ENCODE results near the gene EFCAB5. TPM values are rescaled to one million over a fixed set of nuclear protein-coding genes. Genes with fewer than 3 reads are reported as not detected.

The EFCAB5 gene
- total and polyA plus RNA-seq, 2 of the 8 experiments (the other 6 are each of a cell fraction or from before 2014, with no cell fraction given): 0.05 to 0.34 TPM

DNA sequence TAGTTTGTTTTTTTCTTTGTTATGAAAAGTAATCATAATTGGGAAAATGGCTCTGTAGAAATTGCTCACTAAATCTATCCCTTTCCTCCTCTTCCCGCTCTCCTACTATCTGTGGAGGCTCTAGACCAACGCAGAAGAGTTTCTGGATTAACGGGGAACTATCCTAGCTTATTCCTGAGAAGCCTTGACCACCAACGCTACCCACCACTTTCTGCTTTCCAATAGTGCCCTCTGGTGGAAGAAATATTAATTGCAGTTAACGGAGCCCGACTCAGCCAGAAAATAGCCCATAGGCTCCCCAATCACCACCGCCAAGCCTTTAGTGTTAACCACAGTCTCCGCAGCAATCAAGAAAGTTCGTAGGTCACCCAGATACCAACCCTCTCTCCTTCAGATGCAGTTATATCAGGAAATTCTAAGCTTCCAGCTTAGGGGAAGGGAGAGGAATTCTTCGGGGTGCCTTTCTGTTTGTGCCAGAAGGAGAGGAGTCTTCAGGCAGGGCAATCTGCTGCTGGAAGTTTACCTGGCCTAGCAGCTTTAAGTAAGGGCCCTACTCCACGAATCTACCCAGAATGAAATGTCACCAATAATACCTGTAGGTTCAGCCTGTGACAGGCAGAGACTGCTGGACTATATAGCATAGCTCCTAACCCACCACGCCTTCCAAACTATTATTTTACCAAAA lies 152.2 kb downstream of the EFCAB5 start:
- Histone ChIP-seq H4K20me1 (replicated peaks in 1 of 2; ENCODE audit: control insufficient read depth in 1 of 2, insufficient read depth in 2 of 2, low read length in 2 of 2) (no peaks in the 10 kb centered on the region), H3K27ac (ENCODE audit: low read depth, low read length) (no peak overlapping the region), H3K4me1 (replicated peaks in 1 of 4; ENCODE audit: control insufficient read depth in 3 of 4, insufficient read depth in 4 of 4, low read length in 3 of 4) (no peaks in the 10 kb centered on the region), H3K56ac (replicated peaks; ENCODE audit: insufficient read length, low read depth, low read length) (no peak overlapping the region), H3K4ac (replicated peaks; ENCODE audit: insufficient read length, low read depth, low read length) (no peak overlapping the region), H2BK20ac (ENCODE audit: low read length) (no peak overlapping the region), H3K27me3 (replicated peaks in 1 of 4; ENCODE audit: control insufficient read depth in 3 of 4, extremely low read depth in 1 of 4, insufficient read depth in 3 of 4, low read length in 3 of 4) (no peaks in the 10 kb centered on the region), H2AFZ (ENCODE audit: low read length) (peak overlapping the region; percentile 98), H3K79me1 (ENCODE audit: low read depth, low read length) (no peaks in the 10 kb centered on the region), H4K5ac (ENCODE audit: insufficient read length, low read depth, low read length) (no peak overlapping the region), H2BK15ac (ENCODE audit: low read length) (no peak overlapping the region), H3K14ac (ENCODE audit: insufficient read length) (no peak overlapping the region), H4K91ac (replicated peaks; ENCODE audit: insufficient read length, low read length) (no peak overlapping the region), H2AK5ac (ENCODE audit: low read depth, low read length) (no peak overlapping the region), H2BK5ac (ENCODE audit: low read depth, low read length) (no peak overlapping the region), H3K18ac (ENCODE audit: extremely low read depth, low read length) (no peak overlapping the region), H2BK12ac (ENCODE audit: low read depth, low read length) (no peak overlapping the region), H3K9me3 (ENCODE audit: insufficient read depth in 2 of 2, low read depth in 1 of 2, low read length in 1 of 2) (no peaks in the 10 kb centered on the region), H3K9ac (replicated peaks in 1 of 4; ENCODE audit: extremely low read depth in 1 of 4, low read depth in 3 of 4, low read length in 3 of 4) (no peak overlapping the region), H3K4me3 (ENCODE audit: extremely low read depth in 1 of 4, insufficient read depth in 2 of 4, low read depth in 3 of 4, low read length in 4 of 4) (no peak overlapping the region), H3K79me2 (ENCODE audit: control insufficient read depth in 1 of 2, insufficient read depth in 2 of 2, low read length in 2 of 2) (no peaks in the 10 kb centered on the region), H3K36me3 (ENCODE audit: control insufficient read depth in 2 of 4, insufficient read depth in 4 of 4, low read length in 3 of 4) (no peaks in the 10 kb centered on the region), H3K23ac (ENCODE audit: insufficient read length) (no peak overlapping the region), H3K4me2 (ENCODE audit: insufficient read depth in 1 of 2, low read depth in 2 of 2, low read length in 2 of 2) (peak overlapping the region in 1 of 2 experiments; percentile 15; a peak in 1 of 4 replicates), H3K23me2 (ENCODE audit: low read depth, low read length) (no peaks in the 10 kb centered on the region), H4K8ac (ENCODE audit: extremely low read depth, insufficient read depth, low read length) (no peak overlapping the region), H2BK120ac (replicated peaks; ENCODE audit: low read depth, low read length) (no peak overlapping the region)
- CTCF ChIA-PET (ENCODE audit: partially characterized antibody): interaction anchor here (0.6 to 5.0 kb wide), 62 partner anchors 10 to 1599 kb away, joined by 3 to 67 read pairs (median 4); partner anchors contain the start of gene SSH2
- POLR2A ChIA-PET (ENCODE audit: partially characterized antibody): interaction anchor here (1.3 kb wide), 1 partner anchor 11 kb away, joined by 3 read pairs; no protein-coding TSS in a partner anchor
- TF ChIP-seq CTCF (IDR thresholded peaks at IDR 0.05; ENCODE audit: control extremely low read depth in 1 of 3, insufficient read depth in 1 of 3, low read depth in 1 of 3, low read length in 3 of 3) (peak; percentile 18 to 87 (median 76)), RAD21 (IDR thresholded peaks at IDR 0.05 in 1 of 2, conservative IDR thresholded peaks at IDR 0.05 in 1 of 2; ENCODE audit: low read depth in 2 of 2, low read length in 2 of 2) (peak; percentile 93 to 96), ASH2L (IDR thresholded peaks at IDR 0.05; ENCODE audit: low read length) (no peak)
- DNase-seq (ENCODE audit: low read depth in 1 of 2, low spot score in 2 of 2) (peak in 1 of 2 experiments; percentile 81), FAIRE-seq (peak; percentile 78)
- 34% methylated on average over 12 of the region's 12 CpGs; no CpG with 5 or more reads in 1 of the 2 experiments for WGBS, 2 experiments (ENCODE audit: extremely low coverage in 1 of 2, insufficient coverage in 1 of 2, insufficient read length in 1 of 2, insufficient replicate concordance in 2 of 2, low coverage in 1 of 2, low lambda C conversion rate in 2 of 2, missing lambda C conversion rate in 1 of 2)
